DMS79 (cell line): ENCODE data around the gene SGPP2.

Source experiments
- DNase-seq: peaks from one replicate; lab custom pipeline; 2025; lab: John Stamatoyannopoulos, UW

Gene SGPP2

DNA sequence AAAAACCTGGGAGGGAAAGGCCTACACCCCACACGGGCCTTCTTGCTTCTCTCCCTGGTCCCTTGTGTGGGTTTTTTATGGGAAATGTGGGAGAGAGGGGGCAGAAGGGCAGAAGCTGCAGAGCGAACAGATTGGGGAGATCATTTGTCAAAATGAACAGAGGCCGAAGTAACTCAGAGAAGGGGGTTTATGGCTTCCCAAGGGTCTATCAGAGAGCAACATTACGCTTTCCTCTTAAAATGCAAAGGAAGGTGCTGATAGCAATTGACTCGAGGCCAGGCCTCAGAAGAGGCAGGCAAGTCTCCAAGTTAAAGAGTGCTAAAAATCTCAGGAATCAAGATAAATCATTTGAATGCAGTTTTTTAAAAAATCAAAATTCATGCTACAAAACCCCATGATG, 101.5 kb downstream of the SGPP2 start:
- DNase-seq, result no peak

DNA sequence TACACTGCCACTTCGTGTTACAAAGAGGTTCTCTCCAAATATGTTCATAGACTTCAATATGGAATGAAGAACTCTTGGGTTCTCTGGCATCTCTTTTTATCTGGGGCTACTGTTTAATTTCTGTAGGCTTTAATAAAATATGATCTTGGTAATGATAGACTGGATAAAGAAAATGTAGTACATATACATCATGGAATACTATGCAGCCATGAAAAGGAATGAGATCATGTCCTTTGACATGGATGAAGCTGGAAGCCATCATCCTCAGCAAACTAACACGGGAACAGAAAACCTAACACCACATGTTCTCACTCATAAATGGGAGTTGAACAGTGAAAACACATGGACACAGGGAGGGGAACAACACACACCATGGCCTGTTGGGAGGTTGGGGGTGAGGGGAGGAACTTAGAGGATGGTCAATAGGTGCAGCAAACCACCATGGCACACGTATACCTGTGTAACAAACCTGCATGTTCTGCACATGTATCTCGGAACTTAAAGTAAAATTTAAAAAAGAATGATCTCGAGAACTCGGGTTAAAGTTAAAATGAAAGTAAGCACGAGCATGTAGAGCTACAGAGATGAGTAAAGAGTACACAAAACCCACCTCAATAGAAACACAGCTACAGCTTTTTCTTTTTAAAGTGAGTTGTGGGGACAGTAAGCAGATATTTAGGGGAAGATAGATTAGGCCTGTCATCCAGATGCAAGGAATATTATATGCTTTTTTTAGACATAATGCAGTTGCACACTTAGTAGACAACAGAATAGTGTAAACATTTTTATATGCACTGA, 102.3 kb downstream of the SGPP2 start:
- DNase-seq, result no peak

- no peak for DNase-seq
These were observed 108.0 kb downstream of the SGPP2 start for GRCh38 chr2:222532315-222532714.

DNA sequence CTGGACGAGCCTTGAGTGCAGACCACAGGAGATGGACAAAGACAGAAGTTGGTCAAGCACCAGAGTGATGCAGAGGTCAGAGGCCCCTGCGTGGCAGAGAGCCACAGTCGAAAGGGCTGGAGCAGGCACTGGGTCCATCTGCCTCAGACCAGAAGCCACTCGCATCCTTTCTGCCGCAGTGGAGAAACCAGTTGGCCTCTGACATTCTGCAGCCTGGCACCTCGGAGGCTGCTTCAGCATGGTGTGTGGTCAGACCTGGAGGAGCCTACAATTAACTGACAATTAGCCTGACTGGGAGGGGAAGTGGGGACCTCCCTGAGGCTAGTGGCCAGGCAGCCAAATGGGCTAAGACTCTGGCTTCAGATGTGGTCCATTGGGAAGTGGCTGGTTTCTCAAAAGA, 111.1 kb downstream of the SGPP2 start:
- peak; percentile 17 for DNase-seq

- DNase-seq, result no peak
These were observed 114.2 kb downstream of the SGPP2 start for GRCh38 chr2:222538535-222538934.

GRCh38 chr2:222544661-222545060, 120.3 kb downstream of the SGPP2 start:
- no peak for DNase-seq

- no peak for DNase-seq
These were observed 121.8 kb downstream of the SGPP2 start for GRCh38 chr2:222545823-222546795.

DNA sequence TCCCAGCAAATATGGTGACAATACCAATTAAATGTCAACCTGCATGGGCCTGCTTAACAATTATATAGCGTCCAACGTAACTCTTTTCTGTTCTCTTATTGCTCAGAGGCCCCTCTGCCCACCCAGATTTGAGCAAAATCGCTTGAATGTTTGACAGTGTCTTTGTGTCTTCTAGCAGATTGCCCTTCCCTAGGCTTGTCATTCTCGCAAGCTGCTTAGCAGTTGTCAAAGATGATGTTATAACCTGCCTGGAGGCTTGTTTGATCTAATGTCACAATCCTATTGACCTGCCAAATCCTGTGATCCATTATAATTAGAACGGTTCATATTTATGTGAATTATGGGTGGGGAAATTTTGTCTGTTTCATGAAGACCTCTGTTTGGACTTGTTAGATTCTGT, 122.7 kb downstream of the SGPP2 start:
- DNase-seq, result no peak

GRCh38 chr2:222548992-222549391, 124.6 kb downstream of the SGPP2 start:
- DNase-seq, result no peak

GRCh38 chr2:222554517-222554916, 130.2 kb downstream of the SGPP2 start:
- no peak for DNase-seq

GRCh38 chr2:222561151-222561550, 136.8 kb downstream of the SGPP2 start:
- DNase-seq, result no peak

GRCh38 chr2:222561817-222562645, 137.7 kb downstream of the SGPP2 start:
- no peak for DNase-seq

- no peak for DNase-seq
These were observed 138.9 kb downstream of the SGPP2 start for GRCh38 chr2:222563106-222563718.

GRCh38 chr2:222563936-222564335, 139.6 kb downstream of the SGPP2 start:
- DNase-seq, result no peak

DNA sequence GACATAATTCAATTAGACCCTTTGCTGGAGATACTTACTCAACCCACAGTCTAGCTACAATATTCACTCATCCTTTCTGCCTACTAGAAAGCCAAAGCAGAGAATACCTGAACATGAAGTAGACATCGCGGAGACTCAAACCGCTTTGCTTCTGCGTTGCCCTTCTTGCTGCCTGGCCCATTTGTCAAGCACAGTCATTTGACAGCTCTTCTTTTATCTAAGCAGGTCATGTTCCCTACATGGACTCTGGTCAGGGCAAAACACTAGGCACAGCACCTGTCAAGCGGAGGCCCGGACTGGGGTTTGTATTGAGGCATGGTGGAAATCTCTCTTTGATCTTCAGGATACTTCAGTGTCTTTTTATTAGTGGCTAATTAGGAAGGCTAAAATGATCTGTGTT, 141.9 kb downstream of the SGPP2 start:
- no peak for DNase-seq

- peak; percentile 49 for DNase-seq
These were observed 144.5 kb downstream of the SGPP2 start for GRCh38 chr2:222568865-222569264.

- no peak for DNase-seq
These were observed 145.5 kb downstream of the SGPP2 start for GRCh38 chr2:222569826-222570225.

GRCh38 chr2:222572264-222572721, 147.9 kb downstream of the SGPP2 start:
- peak; percentile 74 for DNase-seq

DNA sequence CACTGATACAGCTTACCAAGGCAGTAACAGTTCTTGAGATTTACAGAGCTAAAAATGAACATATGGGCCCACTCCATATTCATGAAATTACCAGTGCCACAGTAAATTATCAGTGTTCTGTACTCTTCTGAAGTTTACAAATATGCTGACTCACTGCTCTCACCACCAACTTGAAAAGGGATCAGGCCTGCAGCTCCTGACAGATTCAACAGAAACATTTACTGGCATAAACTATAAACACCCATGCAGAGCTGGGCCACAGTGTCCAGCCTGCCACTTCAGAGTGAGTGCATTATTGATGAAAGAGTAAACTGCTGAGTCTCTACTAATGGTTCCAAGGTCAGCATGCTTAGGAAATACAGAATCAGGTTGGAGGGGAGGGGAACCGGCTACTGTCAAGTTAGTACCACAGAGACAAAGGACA, 148.4 kb downstream of the SGPP2 start:
- DNase-seq, result no peak

- no peak for DNase-seq
These were observed 151.3 kb downstream of the SGPP2 start for GRCh38 chr2:222575618-222576017.
